Caco-2 (cell line): ENCODE data around the gene RHAG. TPM values are rescaled to one million over a fixed set of nuclear protein-coding genes. Genes with fewer than 3 reads are reported as not detected.

ENCODE experiments used
- BruUV-seq: library from RNA; stranded (reverse); fragments of 400-500 nt; replicated peaks from 2 replicates; lab custom pipeline; 2021; lab: Mats Ljungman, UMichigan
- CTCF ChIA-PET: fragments of 300-600 bp; sonication (Branson Sonifier 250); formaldehyde crosslinking; loops from one replicate; lab custom pipeline; 2022; ENCODE audit warnings: antibody characterized with exemption; lab: Charles Lee
- POLR2A ChIA-PET: fragments of 300-600 bp; sonication (Branson Sonifier 250); formaldehyde crosslinking; loops from one replicate; lab custom pipeline; 2022; ENCODE audit warnings: antibody characterized with exemption; lab: Charles Lee
- DNase-seq, 2 experiments: peaks; one replicate each; pipeline versions ENCODE4 v3.0.0 to v3.0.0-alpha.2; 2020 to 2022
- H3K27me3 ChIP-seq: replicated peaks from 2 replicates; pipeline ENCODE4 v1.6.0; 2011; ENCODE audit warnings: low read length; ENCODE audit not compliant: control insufficient read depth, insufficient read depth
- H3K36me3 ChIP-seq: 2 replicates; pipeline ENCODE4 v1.5.1; 2011; ENCODE audit warnings: low read length; ENCODE audit not compliant: control insufficient read depth, insufficient read depth
- H3K4me1 ChIP-seq: fragments of 250-450 bp; sonication (Bioruptor Pico); 2 replicates; pipeline ENCODE4 v1.5.1; 2020; ENCODE audit warnings: mild to moderate bottlenecking
- H3K4me3 ChIP-seq: 2 replicates; pipeline ENCODE4 v1.5.1; 2011; ENCODE audit warnings: low read depth, mild to moderate bottlenecking, control low read depth, low read length
- H3K9me3 ChIP-seq: fragments of 250-450 bp; sonication (Bioruptor Pico); 2 replicates; pipeline ENCODE4 v1.5.1; 2020; ENCODE audit warnings: mild to moderate bottlenecking, moderate library complexity
- H3K27ac Mint-ChIP-seq: one replicate; pipeline ENCODE4 v1.8.0; 2022; ENCODE audit warnings: mixed read lengths; ENCODE audit not compliant: unreplicated experiment
- H3K27me3 Mint-ChIP-seq: one replicate; pipeline ENCODE4 v1.8.0; 2022; ENCODE audit warnings: mixed read lengths; ENCODE audit not compliant: insufficient read depth, unreplicated experiment
- H3K36me3 Mint-ChIP-seq: one replicate; pipeline ENCODE4 v1.8.0; 2022; ENCODE audit warnings: mild to moderate bottlenecking, mixed read lengths; ENCODE audit not compliant: insufficient read depth, unreplicated experiment
- H3K4me1 Mint-ChIP-seq: one replicate; pipeline ENCODE4 v1.8.0; 2022; ENCODE audit warnings: low read depth, mixed read lengths; ENCODE audit not compliant: unreplicated experiment
- H3K4me3 Mint-ChIP-seq: one replicate; pipeline ENCODE4 v1.8.0; 2022; ENCODE audit warnings: mild to moderate bottlenecking, moderate library complexity, mixed read lengths; ENCODE audit not compliant: unreplicated experiment
- H3K9me3 Mint-ChIP-seq: one replicate; pipeline ENCODE4 v1.8.0; 2022; ENCODE audit warnings: mixed read lengths; ENCODE audit not compliant: unreplicated experiment
- CTCF ChIP-seq, 2 experiments: fragments of 200-600 bp in 1 of 2; IDR thresholded peaks; 1 replicate in 1 of 2; 2 replicates in 1 of 2; pipeline versions ENCODE4 v1.5.1 to v1.8.0; 2011 to 2022; ENCODE audit warnings: antibody characterized with exemption in 1 of 2, control low read depth in 1 of 2, inconsistent platforms in 1 of 2, low read depth in 1 of 2, low read length in 1 of 2, mild to moderate bottlenecking in 1 of 2, moderate library complexity in 1 of 2; ENCODE audit not compliant: insufficient read depth in 1 of 2, severe bottlenecking in 1 of 2, unreplicated experiment in 1 of 2
- intact Hi-C: fragments of 100-400 bp; cut with micrococcal nuclease; formaldehyde crosslinking; loops from one replicate; pipeline ENCODE4 v1.10.0; 2022; ENCODE audit not compliant: unreplicated experiment
- total RNA-seq: library from RNA; stranded (reverse); gene quantifications from 2 replicates; pipeline ENCODE4 v1.2.3, GENCODE V29; 2022

RHAG gene
- total RNA-seq, 1 experiment from 2014 or later: not detected

- H3K4me1 ChIP-seq: no peaks in the 10 kb centered on the region
- Mint-ChIP-seq H3K27ac (no peak overlapping the region), H3K4me1 (no peaks in the 10 kb centered on the region), H3K4me3 (no peak overlapping the region), H3K27me3 (no peaks in the 10 kb centered on the region), H3K9me3 (no peaks in the 10 kb centered on the region), H3K36me3 (no peaks in the 10 kb centered on the region)
- no TSS peak for BruUV-seq
- ChIA-PET POLR2A (no interaction called here), CTCF (no interaction called here)
- intact Hi-C loops: no loop called here
- TF ChIP-seq CTCF (IDR thresholded peaks at IDR 0.05; ENCODE audit: insufficient read depth in 1 of 2, low read depth in 1 of 2, low read length in 1 of 2, severe bottlenecking in 1 of 2, unreplicated experiment in 1 of 2): no peak
- no peak overlapping the region for H3K4me3 ChIP-seq
- no peaks in the 10 kb centered on the region for H3K36me3 ChIP-seq
- no peak for DNase-seq
- no peaks in the 10 kb centered on the region for H3K27me3 ChIP-seq
- H3K9me3 ChIP-seq: no peaks in the 10 kb centered on the region
These were observed 10.8 kb upstream of the RHAG start for GRCh38 chr6:49647476-49647875.

- no TSS peak for BruUV-seq
- TF ChIP-seq CTCF (IDR thresholded peaks at IDR 0.05; ENCODE audit: insufficient read depth in 1 of 2, low read depth in 1 of 2, low read length in 1 of 2, severe bottlenecking in 1 of 2, unreplicated experiment in 1 of 2): no peak
- intact Hi-C loops: no loop called here
- Mint-ChIP-seq H3K9me3 (no peaks in the 10 kb centered on the region), H3K27ac (no peak overlapping the region), H3K4me3 (no peak overlapping the region), H3K36me3 (no peaks in the 10 kb centered on the region), H3K4me1 (no peaks in the 10 kb centered on the region), H3K27me3 (no peaks in the 10 kb centered on the region)
- Histone ChIP-seq H3K36me3 (no peaks in the 10 kb centered on the region), H3K9me3 (no peaks in the 10 kb centered on the region), H3K27me3 (no peaks in the 10 kb centered on the region), H3K4me1 (no peaks in the 10 kb centered on the region), H3K4me3 (no peak overlapping the region)
- ChIA-PET POLR2A (no interaction called here), CTCF (no interaction called here)
- DNase-seq: no peak
These were observed 10.3 kb upstream of the RHAG start for GRCh38 chr6:49646942-49647341.

- no peaks in the 10 kb centered on the region for H3K27me3 Mint-ChIP-seq
- BruUV-seq: no TSS peak
- intact Hi-C loops: no loop called here
- H3K4me3 Mint-ChIP-seq: no peak overlapping the region
- Histone ChIP-seq H3K4me1 (no peaks in the 10 kb centered on the region), H3K27me3 (no peaks in the 10 kb centered on the region), H3K4me3 (no peak overlapping the region), H3K36me3 (no peaks in the 10 kb centered on the region), H3K9me3 (no peaks in the 10 kb centered on the region)
- H3K9me3 Mint-ChIP-seq: no peaks in the 10 kb centered on the region
- no peak for DNase-seq
- no peaks in the 10 kb centered on the region for H3K4me1 Mint-ChIP-seq
- no peak for TF ChIP-seq CTCF (IDR thresholded peaks at IDR 0.05; ENCODE audit: insufficient read depth in 1 of 2, low read depth in 1 of 2, low read length in 1 of 2, severe bottlenecking in 1 of 2, unreplicated experiment in 1 of 2)
- no peak overlapping the region for H3K27ac Mint-ChIP-seq
- ChIA-PET CTCF (no interaction called here), POLR2A (no interaction called here)
- H3K36me3 Mint-ChIP-seq: no peaks in the 10 kb centered on the region
These were observed 9.6 kb upstream of the RHAG start for GRCh38 chr6:49646130-49646824.
